ENCODE results near the gene ST6GALNAC2.

The ST6GALNAC2 gene

DNA sequence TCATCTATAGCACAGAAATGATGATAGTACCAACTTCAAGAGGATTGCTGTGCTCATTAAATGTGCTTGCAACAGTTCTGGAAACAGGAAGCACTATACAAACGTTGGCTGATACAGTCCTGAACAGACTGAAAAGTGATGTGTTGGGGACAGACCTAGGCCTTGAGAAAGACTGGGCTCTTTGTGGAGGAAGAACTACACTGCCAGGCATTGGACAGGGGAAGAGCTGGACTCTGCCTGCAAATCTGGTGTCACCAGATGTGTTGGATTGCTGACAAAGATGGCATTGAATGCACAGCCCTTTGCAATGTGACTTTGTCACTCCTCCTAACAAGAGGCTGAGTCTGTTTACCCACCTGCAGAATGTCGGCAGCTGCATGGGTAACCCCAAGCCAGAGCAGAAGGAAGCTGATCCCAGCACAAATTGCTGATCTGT, 12.4 kb upstream of the ST6GALNAC2 start:
- no peak overlapping the region for H3K4me3 ChIP-seq (ENCODE audit: low read depth, low read length)
- in situ Hi-C loops (cut with HindIII; ENCODE audit: low sequenced_read_pairs) = no loop called here
- DNase-seq (ENCODE audit: low read depth, low spot score) = no peak
- TF ChIP-seq, protein P1, sequence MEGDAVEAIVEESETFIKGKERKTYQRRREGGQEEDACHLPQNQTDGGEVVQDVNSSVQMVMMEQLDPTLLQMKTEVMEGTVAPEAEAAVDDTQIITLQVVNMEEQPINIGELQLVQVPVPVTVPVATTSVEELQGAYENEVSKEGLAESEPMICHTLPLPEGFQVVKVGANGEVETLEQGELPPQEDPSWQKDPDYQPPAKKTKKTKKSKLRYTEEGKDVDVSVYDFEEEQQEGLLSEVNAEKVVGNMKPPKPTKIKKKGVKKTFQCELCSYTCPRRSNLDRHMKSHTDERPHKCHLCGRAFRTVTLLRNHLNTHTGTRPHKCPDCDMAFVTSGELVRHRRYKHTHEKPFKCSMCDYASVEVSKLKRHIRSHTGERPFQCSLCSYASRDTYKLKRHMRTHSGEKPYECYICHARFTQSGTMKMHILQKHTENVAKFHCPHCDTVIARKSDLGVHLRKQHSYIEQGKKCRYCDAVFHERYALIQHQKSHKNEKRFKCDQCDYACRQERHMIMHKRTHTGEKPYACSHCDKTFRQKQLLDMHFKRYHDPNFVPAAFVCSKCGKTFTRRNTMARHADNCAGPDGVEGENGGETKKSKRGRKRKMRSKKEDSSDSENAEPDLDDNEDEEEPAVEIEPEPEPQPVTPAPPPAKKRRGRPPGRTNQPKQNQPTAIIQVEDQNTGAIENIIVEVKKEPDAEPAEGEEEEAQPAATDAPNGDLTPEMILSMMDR (IDR thresholded peaks at IDR 0.05; ENCODE audit: low read depth, low read length) = no peak

GRCh38 chr17:76597156-76598003, 11.7 kb upstream of the ST6GALNAC2 start:
- in situ Hi-C loops (cut with HindIII; ENCODE audit: low sequenced_read_pairs) = no loop called here
- TF ChIP-seq, protein P1 (IDR thresholded peaks at IDR 0.05; ENCODE audit: low read depth, low read length) = no peak
- H3K4me3 ChIP-seq (ENCODE audit: low read depth, low read length) = no peak overlapping the region
- DNase-seq (ENCODE audit: low read depth, low spot score) = no peak

DNA sequence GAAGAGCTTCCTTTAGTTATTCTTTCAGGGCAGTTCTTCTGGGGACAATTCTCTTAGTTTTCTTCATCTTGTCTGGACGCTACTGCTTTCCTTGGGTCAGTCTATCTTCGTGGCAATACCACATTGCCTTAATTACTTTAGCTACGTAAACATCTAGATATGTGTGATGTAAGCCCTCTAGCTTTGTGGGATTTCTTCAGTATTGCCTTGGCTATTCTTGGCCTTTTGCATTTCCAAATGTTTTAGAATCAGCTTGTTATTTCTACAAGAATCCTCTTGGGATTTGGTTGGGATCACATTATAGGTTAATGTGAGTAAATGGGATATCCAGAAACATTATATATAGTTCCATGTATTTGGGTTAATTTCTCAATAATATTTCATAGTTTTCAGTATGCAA, 9.0 kb upstream of the ST6GALNAC2 start:
- no peak overlapping the region for H3K4me3 ChIP-seq (ENCODE audit: low read depth, low read length)
- in situ Hi-C loops (cut with HindIII; ENCODE audit: low sequenced_read_pairs) = no loop called here
- no peak for DNase-seq (ENCODE audit: low read depth, low spot score)
- TF ChIP-seq, protein P1 (IDR thresholded peaks at IDR 0.05; ENCODE audit: low read depth, low read length) = no peak

- in situ Hi-C loops (cut with HindIII; ENCODE audit: low sequenced_read_pairs) = no loop called here
- no peak overlapping the region for H3K4me3 ChIP-seq (ENCODE audit: low read depth, low read length)
- DNase-seq (ENCODE audit: low read depth, low spot score) = no peak
- TF ChIP-seq, protein P1 (IDR thresholded peaks at IDR 0.05; ENCODE audit: low read depth, low read length) = no peak
These were observed 8.3 kb upstream of the ST6GALNAC2 start for GRCh38 chr17:76593959-76594358.

- no peak for DNase-seq (ENCODE audit: low read depth, low spot score)
- TF ChIP-seq, protein P1 (IDR thresholded peaks at IDR 0.05; ENCODE audit: low read depth, low read length) = no peak
- in situ Hi-C loops (cut with HindIII; ENCODE audit: low sequenced_read_pairs) = no loop called here
- no peak overlapping the region for H3K4me3 ChIP-seq (ENCODE audit: low read depth, low read length)
These were observed 7.7 kb upstream of the ST6GALNAC2 start for GRCh38 chr17:76593384-76593826.

GRCh38 chr17:76588182-76588581, 2.5 kb upstream of the ST6GALNAC2 start:
- no peak overlapping the region for H3K4me3 ChIP-seq (ENCODE audit: low read depth, low read length)
- TF ChIP-seq, protein P1 (IDR thresholded peaks at IDR 0.05; ENCODE audit: low read depth, low read length) = no peak
- in situ Hi-C loops (cut with HindIII; ENCODE audit: low sequenced_read_pairs) = no loop called here
- no peak for DNase-seq (ENCODE audit: low read depth, low spot score)

Measured in astrocyte of the spinal cord (primary cell).